ENCODE measurements around the gene SMPD1. TPM values are rescaled to one million over a fixed set of nuclear protein-coding genes. Genes with fewer than 3 reads are reported as not detected.

Gene SMPD1
- total and polyA plus RNA-seq, 2 of the 4 experiments (the other 2 are of a cell fraction): 19.5 to 108 TPM

GRCh38 chr11:6351782-6352382, 38.4 kb upstream of the SMPD1 start:
- Histone ChIP-seq H2BK15ac (ENCODE audit: low read depth, low read length) (no peak overlapping the region), H2BK5ac (ENCODE audit: low read depth, low read length, poor library complexity, severe bottlenecking) (no peak overlapping the region), H3K9me3 (ENCODE audit: control insufficient read depth, insufficient read depth, low read length) (no peaks in the 10 kb centered on the region), H4K5ac (ENCODE audit: low read depth, low read length) (no peak overlapping the region), H3K27ac (ENCODE audit: insufficient read depth, low read length) (no peak overlapping the region), H2BK20ac (ENCODE audit: low read depth, low read length) (no peak overlapping the region), H3K18ac (ENCODE audit: low read depth, low read length) (no peak overlapping the region), H3K9ac (ENCODE audit: low read depth, low read length) (no peak overlapping the region), H2BK120ac (ENCODE audit: low read depth, low read length) (no peak overlapping the region), H2AK9ac (replicated peaks; ENCODE audit: low read depth, low read length, poor library complexity) (peak overlapping the region; percentile 56), H3K4me2 (ENCODE audit: low read depth, low read length) (no peak overlapping the region), H3K36me3 (ENCODE audit: control insufficient read depth, insufficient read depth, low read length) (no peaks in the 10 kb centered on the region), H3K9me1 (ENCODE audit: insufficient read depth, low read length) (peaks cover 6% of the 10 kb centered on the region), H3K79me1 (ENCODE audit: low read depth in 1 of 2, low read length in 2 of 2) (no peaks in the 10 kb centered on the region), H3K56ac (ENCODE audit: extremely low read depth, insufficient read depth, low read length) (no peak overlapping the region), H4K20me1 (ENCODE audit: insufficient read depth, low read length) (no peaks in the 10 kb centered on the region), H3K23ac (ENCODE audit: low read depth, low read length) (no peak overlapping the region), H2AFZ (replicated peaks; ENCODE audit: low read length, poor library complexity) (no peak overlapping the region), H4K8ac (ENCODE audit: low read depth in 2 of 2, low read length in 2 of 2) (no peak overlapping the region), H2AK5ac (ENCODE audit: low read depth, low read length) (no peak overlapping the region), H4K91ac (ENCODE audit: insufficient read depth, low read depth, low read length) (no peak overlapping the region), H3K4me1 (ENCODE audit: control insufficient read depth, insufficient read depth, low read length) (peaks cover 6% of the 10 kb centered on the region), H3K4ac (ENCODE audit: low read depth, low read length) (no peak overlapping the region), H3K27me3 (ENCODE audit: control insufficient read depth, insufficient read depth, low read length) (no peaks in the 10 kb centered on the region), H3K4me3 (ENCODE audit: insufficient read depth, low read depth, low read length) (no peak overlapping the region), H3K14ac (replicated peaks; ENCODE audit: low read depth, low read length) (no peak overlapping the region)
- DNase-seq (peak; percentile 21), ATAC-seq (ENCODE audit: low read depth) (no peak)
- no peak for TF ChIP-seq SMC3 (IDR thresholded peaks at IDR 0.05; ENCODE audit: low read depth, low read length)
- TF ChIP-seq MAZ (IDR thresholded peaks at IDR 0.05; ENCODE audit: borderline replicate concordance, low read depth, low read length): no peak
- no peak for TF ChIP-seq RFX5 (IDR thresholded peaks at IDR 0.05; ENCODE audit: low read depth, low read length)
- BruUV-seq (replicated peaks): no TSS peak
- dilution Hi-C loops (cut with HindIII; ENCODE audit: low sequenced_read_pairs, unreplicated experiment): no loop called here
- intact Hi-C loops (cut with micrococcal nuclease): loop anchor here (2.0 kb wide), 2 partner anchors 31 to 461 kb away; partner anchors contain the start of gene CAVIN3
- POLR2A ChIA-PET (ENCODE audit: unreplicated experiment): interaction anchor here (0.6 kb wide), 2 partner anchors 34 to 522 kb away, joined by 3 to 4 read pairs; no protein-coding TSS in a partner anchor
- CTCF ChIA-PET: interaction anchor here (0.8 to 4.8 kb wide), 3 partner anchors 11 to 102 kb away, joined by 3 to 35 read pairs (median 5); no protein-coding TSS in a partner anchor
- 20% methylated on average over 1 of the region's 5 CpGs; no CpG with 5 or more reads in 1 of the 2 experiments for WGBS, 2 experiments (ENCODE audit: extremely low coverage in 2 of 2, insufficient read length in 1 of 2)
- in situ Hi-C loops (cut with MboI; ENCODE audit: low sequenced_read_pairs): loop anchor here (5.0 to 25.0 kb wide), 3 partner anchors 105 to 665 kb away; partner anchors contain the start of genes TRIM22 and TRIM5
